G401 (cell line): ENCODE measurements around the gene MORN5. TPM values are rescaled to one million over a fixed set of nuclear protein-coding genes. Genes with fewer than 3 reads are reported as not detected.
A peak's percentile ranks its signal among the peaks of the same experiment; 100 is the strongest.

Experiments used
- DNase-seq: peaks from one replicate; pipeline ENCODE4 v3.0.0-alpha.2; 2015; ENCODE audit warnings: low spot score
- in situ Hi-C: cut with HindIII; loops from 2 replicates; pipeline ENCODE4 v1.10.0; 2016; ENCODE audit warnings: low sequenced_read_pairs, mixed read lengths
- total RNA-seq: library from RNA; depleted of rRNA; stranded (reverse); fragments of >200 nt; shearing (Covaris generic); gene quantifications from 2 replicates; pipeline ENCODE4 v1.2.3, GENCODE V29; 2014

The MORN5 gene
- total RNA-seq, 1 experiment from 2014 or later, result not detected

GRCh38 chr9:122138560-122139268 lies 21.0 kb upstream of the MORN5 start:
- in situ Hi-C loops, result no loop called here
- DNase-seq, result no peak

- DNase-seq, result no peak
- in situ Hi-C loops, result no loop called here
Observed at GRCh38 chr9:122140368-122141193, 19.1 kb upstream of the MORN5 start.

GRCh38 chr9:122141671-122142070 lies 18.0 kb upstream of the MORN5 start:
- no peak for DNase-seq
- in situ Hi-C loops, result no loop called here

GRCh38 chr9:122143296-122143695 lies 16.4 kb upstream of the MORN5 start:
- no peak for DNase-seq
- in situ Hi-C loops, result no loop called here

GRCh38 chr9:122143876-122144405 lies 15.8 kb upstream of the MORN5 start:
- DNase-seq, result no peak
- in situ Hi-C loops, result no loop called here

- peak; percentile 35 for DNase-seq
- in situ Hi-C loops, result no loop called here
Observed at GRCh38 chr9:122144836-122145591, 14.7 kb upstream of the MORN5 start.

GRCh38 chr9:122145592-122145863 lies 14.2 kb upstream of the MORN5 start:
- no peak for DNase-seq
- in situ Hi-C loops, result no loop called here

GRCh38 chr9:122151267-122151828 lies 8.4 kb upstream of the MORN5 start:
- no peak for DNase-seq
- in situ Hi-C loops, result no loop called here

GRCh38 chr9:122155796-122156195 lies 3.9 kb upstream of the MORN5 start:
- no peak for DNase-seq
- in situ Hi-C loops, result no loop called here

GRCh38 chr9:122158202-122158601 lies 1.5 kb upstream of the MORN5 start:
- in situ Hi-C loops, result no loop called here
- DNase-seq, result peak; percentile 40

- in situ Hi-C loops, result no loop called here
- no peak for DNase-seq
Observed at GRCh38 chr9:122159925-122160246, 178 bp downstream of the MORN5 start.

- in situ Hi-C loops, result no loop called here
- no peak for DNase-seq
Observed at GRCh38 chr9:122162415-122162814, 2.7 kb downstream of the MORN5 start.

GRCh38 chr9:122164286-122164685 lies 4.6 kb downstream of the MORN5 start:
- in situ Hi-C loops, result no loop called here
- DNase-seq, result no peak

GRCh38 chr9:122168356-122168755 lies 8.6 kb downstream of the MORN5 start:
- DNase-seq, result no peak
- in situ Hi-C loops, result no loop called here

- in situ Hi-C loops, result no loop called here
Observed at GRCh38 chr9:122172131-122172530, 12.4 kb downstream of the MORN5 start.

GRCh38 chr9:122173670-122174069 lies 14.0 kb downstream of the MORN5 start:
- no peak for DNase-seq
- in situ Hi-C loops, result no loop called here

More at GRCh38 chr9:122172131-122172530, 12.4 kb downstream of the MORN5 start:
- DNase-seq, result no peak

- in situ Hi-C loops, result no loop called here
- no peak for DNase-seq
Observed at GRCh38 chr9:122176916-122177315, 17.2 kb downstream of the MORN5 start.

GRCh38 chr9:122179054-122179689 lies 19.5 kb downstream of the MORN5 start:
- no peak for DNase-seq
- in situ Hi-C loops, result no loop called here

GRCh38 chr9:122179690-122180074 lies 20.0 kb downstream of the MORN5 start:
- DNase-seq, result no peak
- in situ Hi-C loops, result no loop called here
